Measurements from ENCODE around the gene TMEM120A.

DNA sequence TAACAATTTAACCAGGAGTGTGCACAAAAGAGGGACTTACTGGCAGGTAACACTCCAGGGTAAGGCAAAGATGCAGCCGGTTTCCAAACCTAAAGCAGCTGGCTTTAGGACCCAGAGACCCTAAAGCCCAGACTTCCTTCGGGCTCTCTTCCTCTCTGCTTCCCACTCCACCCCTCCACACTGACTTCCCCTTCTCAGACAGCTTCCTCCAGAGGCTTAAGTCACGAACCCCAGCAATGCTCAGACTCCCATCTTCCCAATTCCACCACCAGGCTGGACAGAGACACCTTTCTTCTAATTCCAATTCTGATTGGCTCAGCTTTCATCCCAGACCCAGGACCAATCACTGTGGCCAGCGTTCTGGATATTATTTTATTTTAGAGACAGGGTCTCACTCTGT lies 28.6 kb upstream of the TMEM120A start:
- TF ChIP-seq, protein P1, sequence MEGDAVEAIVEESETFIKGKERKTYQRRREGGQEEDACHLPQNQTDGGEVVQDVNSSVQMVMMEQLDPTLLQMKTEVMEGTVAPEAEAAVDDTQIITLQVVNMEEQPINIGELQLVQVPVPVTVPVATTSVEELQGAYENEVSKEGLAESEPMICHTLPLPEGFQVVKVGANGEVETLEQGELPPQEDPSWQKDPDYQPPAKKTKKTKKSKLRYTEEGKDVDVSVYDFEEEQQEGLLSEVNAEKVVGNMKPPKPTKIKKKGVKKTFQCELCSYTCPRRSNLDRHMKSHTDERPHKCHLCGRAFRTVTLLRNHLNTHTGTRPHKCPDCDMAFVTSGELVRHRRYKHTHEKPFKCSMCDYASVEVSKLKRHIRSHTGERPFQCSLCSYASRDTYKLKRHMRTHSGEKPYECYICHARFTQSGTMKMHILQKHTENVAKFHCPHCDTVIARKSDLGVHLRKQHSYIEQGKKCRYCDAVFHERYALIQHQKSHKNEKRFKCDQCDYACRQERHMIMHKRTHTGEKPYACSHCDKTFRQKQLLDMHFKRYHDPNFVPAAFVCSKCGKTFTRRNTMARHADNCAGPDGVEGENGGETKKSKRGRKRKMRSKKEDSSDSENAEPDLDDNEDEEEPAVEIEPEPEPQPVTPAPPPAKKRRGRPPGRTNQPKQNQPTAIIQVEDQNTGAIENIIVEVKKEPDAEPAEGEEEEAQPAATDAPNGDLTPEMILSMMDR (conservative IDR thresholded peaks at IDR 0.05; ENCODE audit: low read depth, low read length), result no peak
- no peak for TF ChIP-seq EZH2 (IDR thresholded peaks at IDR 0.05; ENCODE audit: low read length, unreplicated experiment)

Data from PC-3 (cell line).